COLO668 (cell line): ENCODE data around the gene STK35.
"Not testable (repeated sequence)": the region's sequence is repeated elsewhere in the genome, so short reads cannot be mapped to it uniquely, and the experiment has no call there.

Experiments used
- DNase-seq: peaks from one replicate; lab custom pipeline; 2025; ENCODE audit not compliant: unreplicated experiment; lab: John Stamatoyannopoulos, UW

Gene STK35

GRCh38 chr20:2179233-2179580 is 77.6 kb downstream of the STK35 start:
- no peak for DNase-seq

GRCh38 chr20:2179949-2180348 is 78.3 kb downstream of the STK35 start:
- no peak for DNase-seq

- no peak for DNase-seq
These were observed 81.8 kb downstream of the STK35 start for GRCh38 chr20:2183381-2183780.

- not testable (repeated sequence) for DNase-seq
These were observed 83.3 kb downstream of the STK35 start for GRCh38 chr20:2184933-2185332.

- no peak for DNase-seq
These were observed 94.0 kb downstream of the STK35 start for GRCh38 chr20:2195614-2196013.

- no peak for DNase-seq
These were observed 95.5 kb downstream of the STK35 start for GRCh38 chr20:2197166-2197565.
